Measurements from ENCODE around the gene ERCC2.

Gene ERCC2

GRCh38 chr19:45402298-45403061 lies 32.1 kb upstream of the ERCC2 start:
- peak overlapping the region; percentile 46 for H3K27ac ChIP-seq (ENCODE audit: low read depth, low read length)

DNA sequence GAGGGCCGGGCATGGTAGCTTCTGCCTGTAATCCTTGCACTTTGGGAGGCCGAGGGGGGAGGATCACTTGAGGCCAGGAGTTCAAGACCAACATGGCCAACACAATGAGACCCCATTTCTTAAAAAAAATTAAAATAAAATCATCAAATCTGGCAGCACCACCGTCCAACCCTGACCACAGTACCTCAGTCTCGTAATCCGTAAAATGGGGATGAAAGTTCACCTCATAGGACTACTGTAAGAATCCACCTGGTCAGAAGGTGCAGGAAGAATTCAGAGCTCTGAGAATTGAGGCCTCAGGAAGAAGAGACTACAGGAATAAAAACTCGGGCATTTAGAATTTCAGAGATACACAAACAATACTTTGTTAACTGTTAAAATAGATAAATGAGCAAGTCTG lies 31.4 kb upstream of the ERCC2 start:
- Histone ChIP-seq H3K9ac (ENCODE audit: low read length in 5 of 5) (no peak overlapping the region), H3K27ac (ENCODE audit: low read depth, low read length) (no peak overlapping the region), H3K4me1 (ENCODE audit: control insufficient read depth in 5 of 5, insufficient read depth in 5 of 5, low read length in 5 of 5) (peaks cover 7 to 65% (median 46%) of the 10 kb centered on the region in 5 donors), H3K36me3 (ENCODE audit: control insufficient read depth in 5 of 5, insufficient read depth in 5 of 5, low read length in 5 of 5) (no peaks in the 10 kb centered on the region), H3K9me3 (ENCODE audit: control insufficient read depth in 5 of 5, low read length in 5 of 5) (no peaks in the 10 kb centered on the region), H3K4me3 (ENCODE audit: low read depth in 1 of 5, low read length in 5 of 5) (no peak overlapping the region), H3K27me3 (ENCODE audit: control insufficient read depth in 5 of 5, insufficient read depth in 4 of 5, low read length in 5 of 5) (peaks cover 0 to 15% (median 7%) of the 10 kb centered on the region in 5 donors)

More at GRCh38 chr19:45402298-45403061, 32.1 kb upstream of the ERCC2 start:
- Histone ChIP-seq H3K27me3 (ENCODE audit: control insufficient read depth in 5 of 5, insufficient read depth in 4 of 5, low read length in 5 of 5) (peaks cover 0 to 15% (median 7%) of the 10 kb centered on the region in 5 donors), H3K4me1 (ENCODE audit: control insufficient read depth in 5 of 5, insufficient read depth in 5 of 5, low read length in 5 of 5) (peaks cover 10 to 71% (median 53%) of the 10 kb centered on the region in 5 donors), H3K9me3 (ENCODE audit: control insufficient read depth in 5 of 5, low read length in 5 of 5) (no peaks in the 10 kb centered on the region), H3K4me3 (ENCODE audit: low read depth in 1 of 5, low read length in 5 of 5) (peak overlapping the region in 1 of 5 donors; percentile 29), H3K36me3 (ENCODE audit: control insufficient read depth in 5 of 5, insufficient read depth in 5 of 5, low read length in 5 of 5) (no peaks in the 10 kb centered on the region), H3K9ac (ENCODE audit: low read length in 5 of 5) (peak overlapping the region in 3 of 5 donors; percentile 4 to 26 (median 14))

- no peak overlapping the region for H3K27ac ChIP-seq (ENCODE audit: low read depth, low read length)
- no peak overlapping the region for H3K4me3 ChIP-seq (ENCODE audit: low read depth in 1 of 5, low read length in 5 of 5)
- peaks cover 4 to 48% (median 31%) of the 10 kb centered on the region in 5 donors for H3K4me1 ChIP-seq (ENCODE audit: control insufficient read depth in 5 of 5, insufficient read depth in 5 of 5, low read length in 5 of 5)
Measured at GRCh38 chr19:45400192-45400591, 29.8 kb upstream of the ERCC2 start.

DNA sequence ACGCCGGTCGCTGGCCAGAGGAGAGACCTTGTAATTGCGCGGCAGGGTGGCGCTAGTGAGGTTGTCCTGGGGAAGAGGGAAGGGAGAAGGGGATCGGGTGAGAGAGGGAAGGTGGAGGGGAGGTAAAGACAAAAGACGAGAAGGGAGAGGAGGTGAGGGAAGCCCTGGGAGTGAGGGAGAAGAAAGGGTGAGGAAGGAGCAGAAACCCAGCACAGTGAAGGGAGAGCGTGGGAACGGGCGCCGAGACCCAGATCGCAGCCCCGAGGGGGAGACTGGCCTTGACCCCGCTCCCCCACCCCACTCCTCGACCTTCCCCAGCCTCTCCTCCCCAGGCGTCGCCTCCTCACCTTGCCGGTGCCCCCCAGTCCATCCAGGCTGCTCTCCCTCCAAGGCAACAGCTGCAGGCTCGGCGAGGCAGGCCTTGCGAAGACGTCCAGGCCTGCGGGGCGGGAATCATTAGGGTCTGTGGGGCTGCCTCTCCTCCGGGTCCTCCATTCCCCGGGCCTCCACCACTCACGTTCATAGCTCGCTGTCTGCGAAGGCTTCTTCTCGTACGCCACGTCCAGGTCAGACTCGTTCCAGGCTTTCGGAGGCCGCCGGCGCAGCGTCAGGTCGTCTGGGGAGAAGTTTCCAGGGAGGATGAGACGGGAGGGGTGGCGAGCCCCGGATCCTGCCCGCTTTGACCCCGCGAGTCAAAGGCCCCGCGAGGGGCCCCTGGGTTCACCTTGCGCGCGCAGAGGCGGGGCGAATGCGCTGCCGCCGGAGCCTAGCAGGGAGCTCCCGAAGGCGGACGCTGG lies 25.6 kb upstream of the ERCC2 start:
- Histone ChIP-seq H3K36me3 (ENCODE audit: control insufficient read depth in 5 of 5, insufficient read depth in 5 of 5, low read length in 5 of 5) (peaks cover 0 to 5% (median 2%) of the 10 kb centered on the region in 5 donors), H3K27me3 (ENCODE audit: control insufficient read depth in 5 of 5, insufficient read depth in 4 of 5, low read length in 5 of 5) (peaks cover 0 to 7% (median 0%) of the 10 kb centered on the region in 5 donors)

More at GRCh38 chr19:45400192-45400591, 29.8 kb upstream of the ERCC2 start:
- peaks cover 0 to 2% (median 0%) of the 10 kb centered on the region in 5 donors for H3K36me3 ChIP-seq (ENCODE audit: control insufficient read depth in 5 of 5, insufficient read depth in 5 of 5, low read length in 5 of 5)
- no peaks in the 10 kb centered on the region for H3K9me3 ChIP-seq (ENCODE audit: control insufficient read depth in 5 of 5, low read length in 5 of 5)
- H3K27me3 ChIP-seq (ENCODE audit: control insufficient read depth in 5 of 5, insufficient read depth in 4 of 5, low read length in 5 of 5) = peaks cover 0 to 15% (median 14%) of the 10 kb centered on the region in 5 donors
- H3K9ac ChIP-seq (ENCODE audit: low read length in 5 of 5) = no peak overlapping the region

DNA sequence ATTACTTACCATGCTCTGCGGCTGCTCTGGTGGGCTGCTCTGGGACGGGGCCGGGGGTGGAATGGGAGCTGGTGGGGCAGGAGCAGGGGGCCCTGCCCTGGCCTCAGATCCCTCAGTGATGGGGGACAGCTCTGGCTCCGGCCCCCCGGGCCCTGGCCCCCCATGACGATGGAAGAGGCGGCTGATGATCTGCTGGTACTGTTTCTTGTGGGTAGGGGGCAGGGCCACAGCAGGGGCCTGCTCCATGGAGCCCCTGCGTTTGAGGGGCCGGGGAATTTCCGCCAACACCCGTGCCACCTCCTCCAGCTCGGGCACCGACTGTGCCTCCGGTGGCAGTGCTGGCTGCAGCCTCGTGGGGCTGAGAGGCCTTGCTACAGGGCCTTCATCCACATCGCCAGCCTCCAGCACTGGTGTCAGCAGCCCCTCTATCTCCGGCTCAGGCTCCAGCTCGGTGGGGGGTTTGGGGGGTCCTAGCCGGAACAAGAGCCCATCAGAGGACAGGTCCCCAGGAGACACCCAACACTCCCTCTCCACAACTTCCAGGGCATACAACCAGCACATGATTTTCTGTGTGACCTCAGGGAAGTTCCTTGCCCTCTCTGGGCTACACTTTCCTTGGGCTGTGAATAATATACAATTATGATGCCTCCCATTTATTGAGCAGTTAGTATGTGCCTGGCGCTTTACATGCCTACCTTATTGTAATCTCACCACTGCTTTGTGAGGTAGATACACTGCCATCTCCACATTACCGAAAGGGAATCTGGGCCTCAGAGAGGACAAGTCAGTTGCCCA lies 21.7 kb upstream of the ERCC2 start:
- no peak overlapping the region for H3K27ac ChIP-seq (ENCODE audit: low read depth, low read length)
- H3K27me3 ChIP-seq (ENCODE audit: control insufficient read depth in 5 of 5, insufficient read depth in 4 of 5, low read length in 5 of 5) = peaks cover 0 to 7% (median 0%) of the 10 kb centered on the region in 5 donors
- H3K9ac ChIP-seq (ENCODE audit: low read length in 5 of 5) = no peak overlapping the region
- no peaks in the 10 kb centered on the region for H3K9me3 ChIP-seq (ENCODE audit: control insufficient read depth in 5 of 5, low read length in 5 of 5)
- no peak overlapping the region for H3K4me3 ChIP-seq (ENCODE audit: low read depth in 1 of 5, low read length in 5 of 5)
- no peaks in the 10 kb centered on the region for H3K4me1 ChIP-seq (ENCODE audit: control insufficient read depth in 5 of 5, insufficient read depth in 5 of 5, low read length in 5 of 5)
- peaks cover 0 to 5% (median 2%) of the 10 kb centered on the region in 5 donors for H3K36me3 ChIP-seq (ENCODE audit: control insufficient read depth in 5 of 5, insufficient read depth in 5 of 5, low read length in 5 of 5)

More for the DNA sequence above, 25.6 kb upstream of the ERCC2 start:
- peaks cover 0 to 20% (median 10%) of the 10 kb centered on the region in 5 donors for H3K4me1 ChIP-seq (ENCODE audit: control insufficient read depth in 5 of 5, insufficient read depth in 5 of 5, low read length in 5 of 5)
- H3K4me3 ChIP-seq (ENCODE audit: low read depth in 1 of 5, low read length in 5 of 5) = no peak overlapping the region
- no peak overlapping the region for H3K27ac ChIP-seq (ENCODE audit: low read depth, low read length)
- no peaks in the 10 kb centered on the region for H3K9me3 ChIP-seq (ENCODE audit: control insufficient read depth in 5 of 5, low read length in 5 of 5)
- H3K9ac ChIP-seq (ENCODE audit: low read length in 5 of 5) = no peak overlapping the region

- Histone ChIP-seq H3K36me3 (ENCODE audit: control insufficient read depth in 5 of 5, insufficient read depth in 5 of 5, low read length in 5 of 5) (peaks cover 0 to 5% (median 2%) of the 10 kb centered on the region in 5 donors), H3K4me3 (ENCODE audit: low read depth in 1 of 5, low read length in 5 of 5) (no peak overlapping the region), H3K4me1 (ENCODE audit: control insufficient read depth in 5 of 5, insufficient read depth in 5 of 5, low read length in 5 of 5) (no peaks in the 10 kb centered on the region), H3K27me3 (ENCODE audit: control insufficient read depth in 5 of 5, insufficient read depth in 4 of 5, low read length in 5 of 5) (peaks cover 0 to 7% (median 1%) of the 10 kb centered on the region in 5 donors), H3K9me3 (ENCODE audit: control insufficient read depth in 5 of 5, low read length in 5 of 5) (no peaks in the 10 kb centered on the region), H3K27ac (ENCODE audit: low read depth, low read length) (no peak overlapping the region), H3K9ac (ENCODE audit: low read length in 5 of 5) (no peak overlapping the region)
Measured at GRCh38 chr19:45391346-45391745, 21.0 kb upstream of the ERCC2 start.

DNA sequence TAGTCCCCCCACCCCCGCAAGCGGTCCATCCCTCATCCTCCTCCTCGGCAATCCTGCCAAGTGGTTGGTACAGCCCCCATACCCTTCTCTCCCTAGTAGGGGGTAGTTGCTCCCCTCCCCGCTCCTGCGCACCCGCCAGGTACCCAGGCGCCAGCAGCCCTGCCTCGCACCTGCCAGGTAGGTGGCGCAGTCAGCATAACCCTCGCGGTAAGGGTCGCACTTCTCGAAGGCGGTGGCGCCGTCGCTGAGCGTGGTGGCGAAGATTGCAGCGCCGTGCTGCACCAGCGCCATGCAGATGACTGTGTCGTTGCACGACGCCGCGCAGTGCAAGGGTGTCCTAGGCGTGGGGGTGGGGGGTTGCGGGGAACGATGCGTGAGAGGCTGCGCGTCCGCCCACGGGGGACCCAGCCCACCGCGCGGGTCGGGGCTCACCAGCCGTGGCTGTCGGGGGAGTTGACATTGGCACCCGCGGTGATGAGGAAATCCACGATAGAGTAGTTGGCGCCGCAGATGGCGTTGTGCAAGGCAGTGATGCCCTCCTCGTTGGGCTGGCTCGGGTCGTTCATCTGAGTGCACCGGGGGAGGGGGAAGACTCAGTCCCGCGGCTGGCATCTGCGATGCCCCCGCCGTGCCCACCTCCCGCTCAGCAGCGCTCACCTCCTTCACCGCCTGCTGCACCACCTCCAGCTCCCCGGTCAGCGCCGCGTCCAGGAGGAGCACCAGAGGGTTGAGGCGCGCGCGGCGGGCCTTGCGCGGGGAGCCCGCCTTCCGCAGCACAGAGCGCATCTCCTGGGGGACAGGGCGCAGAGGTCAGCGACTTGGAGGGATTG lies 15.2 kb upstream of the ERCC2 start:
- H3K4me1 ChIP-seq (ENCODE audit: control insufficient read depth in 5 of 5, insufficient read depth in 5 of 5, low read length in 5 of 5) = peaks cover 0 to 11% (median 6%) of the 10 kb centered on the region in 5 donors
- peak overlapping the region in 1 of 5 donors; percentile 6 for H3K4me3 ChIP-seq (ENCODE audit: low read depth in 1 of 5, low read length in 5 of 5)
- H3K27me3 ChIP-seq (ENCODE audit: control insufficient read depth in 5 of 5, insufficient read depth in 4 of 5, low read length in 5 of 5) = peaks cover 16 to 18% (median 17%) of the 10 kb centered on the region in 5 donors
- H3K27ac ChIP-seq (ENCODE audit: low read depth, low read length) = no peak overlapping the region
- peaks cover 0 to 2% (median 0%) of the 10 kb centered on the region in 5 donors for H3K36me3 ChIP-seq (ENCODE audit: control insufficient read depth in 5 of 5, insufficient read depth in 5 of 5, low read length in 5 of 5)
- no peak overlapping the region for H3K9ac ChIP-seq (ENCODE audit: low read length in 5 of 5)
- no peaks in the 10 kb centered on the region for H3K9me3 ChIP-seq (ENCODE audit: control insufficient read depth in 5 of 5, low read length in 5 of 5)

GRCh38 chr19:45382426-45382825 lies 12.1 kb upstream of the ERCC2 start:
- H3K36me3 ChIP-seq (ENCODE audit: control insufficient read depth in 5 of 5, insufficient read depth in 5 of 5, low read length in 5 of 5) = peaks cover 0 to 2% (median 0%) of the 10 kb centered on the region in 5 donors

DNA sequence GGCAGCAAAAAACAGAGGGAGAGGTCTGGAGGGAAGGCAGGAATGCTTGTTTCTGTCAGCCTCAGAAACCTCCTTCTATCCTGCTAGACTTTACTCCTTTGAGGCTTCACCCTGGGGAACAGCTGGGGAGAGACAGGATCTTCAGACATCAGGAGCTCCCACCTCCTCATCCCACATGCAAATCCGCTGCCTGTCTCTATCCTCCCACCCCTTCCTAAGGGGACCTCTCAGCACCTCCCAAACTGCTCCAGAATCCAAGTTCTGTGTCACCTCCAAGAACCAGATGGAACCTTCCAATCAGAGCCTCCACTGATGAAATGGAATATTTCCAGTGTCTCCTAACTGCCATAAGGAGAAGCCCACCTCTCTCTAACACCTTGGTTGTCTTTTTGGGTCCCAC lies 9.7 kb upstream of the ERCC2 start:
- Histone ChIP-seq H3K4me1 (ENCODE audit: control insufficient read depth in 5 of 5, insufficient read depth in 5 of 5, low read length in 5 of 5) (peaks cover 0 to 8% (median 7%) of the 10 kb centered on the region in 5 donors), H3K27ac (ENCODE audit: low read depth, low read length) (no peak overlapping the region), H3K36me3 (ENCODE audit: control insufficient read depth in 5 of 5, insufficient read depth in 5 of 5, low read length in 5 of 5) (peaks cover 0 to 2% (median 0%) of the 10 kb centered on the region in 5 donors), H3K27me3 (ENCODE audit: control insufficient read depth in 5 of 5, insufficient read depth in 4 of 5, low read length in 5 of 5) (peaks cover 4 to 5% (median 4%) of the 10 kb centered on the region in 5 donors), H3K9ac (ENCODE audit: low read length in 5 of 5) (no peak overlapping the region), H3K9me3 (ENCODE audit: control insufficient read depth in 5 of 5, low read length in 5 of 5) (no peaks in the 10 kb centered on the region), H3K4me3 (ENCODE audit: low read depth in 1 of 5, low read length in 5 of 5) (no peak overlapping the region)

More at GRCh38 chr19:45382426-45382825, 12.1 kb upstream of the ERCC2 start:
- H3K27me3 ChIP-seq (ENCODE audit: control insufficient read depth in 5 of 5, insufficient read depth in 4 of 5, low read length in 5 of 5) = peaks cover 16 to 18% (median 17%) of the 10 kb centered on the region in 5 donors
- H3K4me3 ChIP-seq (ENCODE audit: low read depth in 1 of 5, low read length in 5 of 5) = no peak overlapping the region
- no peak overlapping the region for H3K27ac ChIP-seq (ENCODE audit: low read depth, low read length)
- H3K9ac ChIP-seq (ENCODE audit: low read length in 5 of 5) = no peak overlapping the region
- H3K9me3 ChIP-seq (ENCODE audit: control insufficient read depth in 5 of 5, low read length in 5 of 5) = no peaks in the 10 kb centered on the region
- peaks cover 0 to 11% (median 6%) of the 10 kb centered on the region in 5 donors for H3K4me1 ChIP-seq (ENCODE audit: control insufficient read depth in 5 of 5, insufficient read depth in 5 of 5, low read length in 5 of 5)
